Measurements from ENCODE around the gene LGALS7B. TPM values are rescaled to one million over a fixed set of nuclear protein-coding genes. Genes with fewer than 3 reads are reported as not detected.
"Not testable (repeated sequence)": the region's sequence is repeated elsewhere in the genome, so short reads cannot be mapped to it uniquely, and the experiment has no call there.

The LGALS7B gene
- total RNA-seq, 1 donor from 2014 or later, result not detected

DNA sequence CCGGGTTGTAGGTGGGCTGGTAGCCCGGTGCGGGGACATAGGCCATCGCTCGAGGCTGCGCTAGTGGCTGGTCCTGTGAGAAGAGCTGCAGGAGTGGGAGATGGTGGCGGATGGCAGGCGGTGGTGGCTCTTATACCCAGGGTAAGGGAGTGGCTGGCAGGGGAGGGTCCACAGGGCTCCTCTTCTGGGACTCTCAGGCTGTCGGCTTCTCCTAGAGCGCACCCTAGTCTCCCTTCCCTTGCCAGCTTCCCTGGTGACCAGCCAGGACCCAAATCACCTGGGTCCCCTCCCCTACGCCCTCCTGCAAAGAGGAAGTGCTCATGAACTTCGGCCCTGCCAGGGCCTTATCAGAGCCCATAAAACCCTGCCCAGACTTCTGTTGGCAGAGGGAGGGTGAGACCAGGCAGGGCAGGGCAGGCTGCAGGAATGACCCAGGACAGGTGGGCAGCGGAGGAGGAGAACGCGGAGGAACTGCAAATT lies 23.9 kb downstream of the LGALS7B start, which contains the start of gene LGALS4:
TSS of gene LGALS4 (minus strand) at position 105 of the 480 bp plus-strand sequence. CDS start at position 46, 59 bp downstream.
- Histone ChIP-seq H3K4me2 (ENCODE audit: low read length) (no peak within 1 kb of the TSS), H3K9ac (ENCODE audit: low read length) (no peak within 1 kb of the TSS), H3K9me3 (ENCODE audit: insufficient read depth, low read depth, low read length) (no peaks in the 10 kb centered on the region), H3K4me1 (ENCODE audit: insufficient read depth, low read length) (no peaks in the 10 kb centered on the region), H2AFZ (ENCODE audit: low read depth, low read length) (no peak within 1 kb of the TSS), H3K27me3 (ENCODE audit: insufficient read depth, low read length) (no peaks in the 10 kb centered on the region), H3K79me2 (ENCODE audit: insufficient read depth, low read length) (no peaks in the 10 kb centered on the region), H3K27ac (ENCODE audit: low read depth, low read length) (no peak within 1 kb of the TSS), H4K20me1 (ENCODE audit: insufficient read depth, low read length) (no peaks in the 10 kb centered on the region), H3K4me3 (ENCODE audit: insufficient read depth, low read depth, low read length) (no peak within 1 kb of the TSS), H3K36me3 (ENCODE audit: insufficient read depth, low read length) (no peaks in the 10 kb centered on the region)
- Mint-ChIP-seq H3K9me3 (ENCODE audit: unreplicated experiment) (no peaks in the 10 kb centered on the region), H3K4me1 (ENCODE audit: low read depth, unreplicated experiment) (no peaks in the 10 kb centered on the region), H3K36me3 (ENCODE audit: low read depth, unreplicated experiment) (peaks cover 20% of the 10 kb centered on the region), H3K27ac (ENCODE audit: unreplicated experiment) (no peak within 1 kb of the TSS), H3K27me3 (ENCODE audit: low read depth, unreplicated experiment) (peaks cover 2% of the 10 kb centered on the region), H3K4me3 (ENCODE audit: unreplicated experiment) (no peak within 1 kb of the TSS)
- no peak for FAIRE-seq
- no peak for DNase-seq (ENCODE audit: low read depth)
- TF ChIP-seq CTCF (IDR thresholded peaks at IDR 0.05; ENCODE audit: insufficient read depth, low read depth, low read length) (no peak), EZH2 (IDR thresholded peaks at IDR 0.05; ENCODE audit: insufficient read depth, low read length) (no peak)

DNA sequence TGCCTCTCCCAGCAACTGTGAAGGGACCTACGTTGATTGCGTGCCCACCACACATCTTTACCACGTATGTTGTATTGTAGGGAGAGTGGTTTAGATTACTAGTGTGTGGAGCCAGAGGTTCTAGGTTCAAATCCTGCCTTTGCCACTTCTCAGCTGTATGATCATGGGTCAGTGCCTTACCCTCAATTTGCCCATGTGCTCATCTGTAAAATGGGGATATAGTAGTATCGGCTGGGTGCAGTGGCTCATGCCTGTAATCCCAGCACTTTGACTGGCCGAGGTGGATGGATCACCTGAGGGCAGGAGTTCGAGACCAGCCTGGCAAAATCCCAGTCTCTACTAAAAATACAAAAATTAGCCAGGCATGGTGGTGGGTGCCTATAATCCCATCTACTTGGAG lies 24.3 kb downstream of the LGALS7B start:
- Histone ChIP-seq H4K20me1 (ENCODE audit: insufficient read depth, low read length) (no peaks in the 10 kb centered on the region), H3K27ac (ENCODE audit: low read depth, low read length) (no peak overlapping the region), H3K4me3 (ENCODE audit: insufficient read depth, low read depth, low read length) (no peak overlapping the region), H3K9ac (ENCODE audit: low read length) (no peak overlapping the region), H3K27me3 (ENCODE audit: insufficient read depth, low read length) (no peaks in the 10 kb centered on the region), H3K79me2 (ENCODE audit: insufficient read depth, low read length) (no peaks in the 10 kb centered on the region), H3K4me1 (ENCODE audit: insufficient read depth, low read length) (no peaks in the 10 kb centered on the region), H3K36me3 (ENCODE audit: insufficient read depth, low read length) (no peaks in the 10 kb centered on the region), H3K4me2 (ENCODE audit: low read length) (no peak overlapping the region), H3K9me3 (ENCODE audit: insufficient read depth, low read depth, low read length) (no peaks in the 10 kb centered on the region), H2AFZ (ENCODE audit: low read depth, low read length) (no peak overlapping the region)
- no peaks in the 10 kb centered on the region for H3K4me1 Mint-ChIP-seq (ENCODE audit: low read depth, unreplicated experiment)
- peaks cover 2% of the 10 kb centered on the region for H3K27me3 Mint-ChIP-seq (ENCODE audit: low read depth, unreplicated experiment)
- no peak for TF ChIP-seq CTCF (IDR thresholded peaks at IDR 0.05; ENCODE audit: insufficient read depth, low read depth, low read length)
- no peak for TF ChIP-seq EZH2 (IDR thresholded peaks at IDR 0.05; ENCODE audit: insufficient read depth, low read length)
- no peak for DNase-seq (ENCODE audit: low read depth)
- H3K9me3 Mint-ChIP-seq (ENCODE audit: unreplicated experiment), result no peaks in the 10 kb centered on the region
- peaks cover 24% of the 10 kb centered on the region for H3K36me3 Mint-ChIP-seq (ENCODE audit: low read depth, unreplicated experiment)
- H3K4me3 Mint-ChIP-seq (ENCODE audit: unreplicated experiment), result no peak overlapping the region
- FAIRE-seq, result no peak
- no peak overlapping the region for H3K27ac Mint-ChIP-seq (ENCODE audit: unreplicated experiment)

DNA sequence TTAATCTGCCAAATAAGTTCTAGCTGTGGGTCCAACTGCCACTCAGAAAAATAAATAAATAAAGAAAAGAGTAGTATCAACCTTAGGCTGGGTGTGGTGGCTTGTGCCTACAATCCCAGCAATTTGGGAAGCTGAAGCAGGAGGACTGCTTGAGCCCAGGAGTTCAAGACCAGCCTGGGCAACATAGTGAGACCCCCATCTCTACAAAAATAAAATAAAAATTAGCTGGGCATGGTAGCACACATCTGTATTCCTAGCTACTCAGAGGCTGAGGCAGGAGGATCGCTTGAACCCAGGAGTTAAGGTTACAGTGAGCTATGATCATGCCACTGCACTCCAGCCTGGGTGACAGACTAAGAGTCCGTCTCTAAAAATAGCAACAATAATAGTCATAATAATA lies 24.9 kb downstream of the LGALS7B start:
- H3K27ac Mint-ChIP-seq (ENCODE audit: unreplicated experiment); H3K27ac ChIP-seq (ENCODE audit: low read depth, low read length); H3K4me1 ChIP-seq (ENCODE audit: insufficient read depth, low read length); H3K27me3 ChIP-seq (ENCODE audit: insufficient read depth, low read length); H3K27me3 Mint-ChIP-seq (ENCODE audit: low read depth, unreplicated experiment); H3K9ac ChIP-seq (ENCODE audit: low read length); H3K79me2 ChIP-seq (ENCODE audit: insufficient read depth, low read length); H3K4me1 Mint-ChIP-seq (ENCODE audit: low read depth, unreplicated experiment); DNase-seq (ENCODE audit: low read depth); H3K4me2 ChIP-seq (ENCODE audit: low read length); H3K9me3 Mint-ChIP-seq (ENCODE audit: unreplicated experiment); H3K9me3 ChIP-seq (ENCODE audit: insufficient read depth, low read depth, low read length); H2AFZ ChIP-seq (ENCODE audit: low read depth, low read length); FAIRE-seq; H3K36me3 ChIP-seq (ENCODE audit: insufficient read depth, low read length); H3K4me3 ChIP-seq (ENCODE audit: insufficient read depth, low read depth, low read length); H4K20me1 ChIP-seq (ENCODE audit: insufficient read depth, low read length); H3K4me3 Mint-ChIP-seq (ENCODE audit: unreplicated experiment): not testable (repeated sequence)
- peaks cover 25% of the 10 kb centered on the region for H3K36me3 Mint-ChIP-seq (ENCODE audit: low read depth, unreplicated experiment)
